ENCODE data around the gene MGAT4A. TPM values are rescaled to one million over a fixed set of nuclear protein-coding genes. Genes with fewer than 3 reads are reported as not detected.

MGAT4A gene
- total and polyA plus RNA-seq, 2 experiments from 2014 or later, result 4.4 to 5.6 TPM

DNA sequence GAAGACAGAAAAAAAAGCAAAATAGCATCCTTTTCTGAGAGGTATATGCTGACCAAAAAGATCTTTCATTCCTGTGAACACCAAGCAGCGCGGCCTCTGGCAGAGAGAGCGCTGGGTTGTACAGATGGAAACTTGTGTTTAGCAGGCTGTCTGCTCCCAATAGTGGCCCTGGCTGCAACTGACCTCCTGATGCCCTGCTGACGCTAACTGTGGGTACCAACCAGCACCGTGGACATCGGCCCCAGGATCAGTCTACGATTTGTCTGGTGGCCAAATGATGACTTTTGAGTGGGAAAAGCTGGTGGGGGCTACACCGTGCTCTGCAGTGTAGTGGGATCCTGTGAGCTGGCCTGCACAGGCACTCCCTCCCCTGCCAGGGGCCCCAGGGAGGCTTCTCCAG, 138.4 kb downstream of the MGAT4A start:
- no peak overlapping the region for H3K4me2 ChIP-seq
- no peaks in the 10 kb centered on the region for H3K27me3 ChIP-seq (ENCODE audit: insufficient read depth)
- no peaks in the 10 kb centered on the region; the same call in 2 of the 3 replicates for H3K4me1 Mint-ChIP-seq
- DNase-seq (ENCODE audit: low spot score), result no peak
- H3K9me3 Mint-ChIP-seq, result peaks cover 8% of the 10 kb centered on the region; the same call in 2 of the 3 replicates
- 0 out of 2 replicates have a peak, but pooled peaks cover 4% of the 10 kb centered on the region for H3K9me2 ChIP-seq (ENCODE audit: insufficient read depth)
- no peaks in the 10 kb centered on the region for H3K4me1 ChIP-seq (ENCODE audit: insufficient read depth)
- ATAC-seq, result no peak
- no peak overlapping the region for H3K27ac Mint-ChIP-seq
- no peak overlapping the region for H3K4me3 ChIP-seq
- H3K36me3 ChIP-seq (ENCODE audit: insufficient read depth), result no peaks in the 10 kb centered on the region
- H3K27ac ChIP-seq (ENCODE audit: low read depth), result no peak overlapping the region
- H3K36me3 Mint-ChIP-seq (ENCODE audit: low read depth), result peaks cover 25% of the 10 kb centered on the region
- TF ChIP-seq JUNB (IDR thresholded peaks at IDR 0.05; ENCODE audit: unreplicated experiment), result no peak
- no peak for TF ChIP-seq EZH2phosphoT487 (IDR thresholded peaks at IDR 0.05; ENCODE audit: unreplicated experiment)
- no peak for TF ChIP-seq STAT1 (IDR thresholded peaks at IDR 0.05; ENCODE audit: unreplicated experiment)
- no peak for TF ChIP-seq ZNF114 (CRISPR knock-in tag; IDR thresholded peaks at IDR 0.05)
- no peak for TF ChIP-seq EZH2 (IDR thresholded peaks at IDR 0.05; ENCODE audit: low read depth, unreplicated experiment)
- TF ChIP-seq ZNF331 (CRISPR knock-in tag; IDR thresholded peaks at IDR 0.05; ENCODE audit: low read depth), result no peak
- TF ChIP-seq, protein P1, sequence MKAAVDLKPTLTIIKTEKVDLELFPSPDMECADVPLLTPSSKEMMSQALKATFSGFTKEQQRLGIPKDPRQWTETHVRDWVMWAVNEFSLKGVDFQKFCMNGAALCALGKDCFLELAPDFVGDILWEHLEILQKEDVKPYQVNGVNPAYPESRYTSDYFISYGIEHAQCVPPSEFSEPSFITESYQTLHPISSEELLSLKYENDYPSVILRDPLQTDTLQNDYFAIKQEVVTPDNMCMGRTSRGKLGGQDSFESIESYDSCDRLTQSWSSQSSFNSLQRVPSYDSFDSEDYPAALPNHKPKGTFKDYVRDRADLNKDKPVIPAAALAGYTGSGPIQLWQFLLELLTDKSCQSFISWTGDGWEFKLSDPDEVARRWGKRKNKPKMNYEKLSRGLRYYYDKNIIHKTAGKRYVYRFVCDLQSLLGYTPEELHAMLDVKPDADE (IDR thresholded peaks at IDR 0.05), result no peak
- TF ChIP-seq CREB1 (CRISPR knock-in tag; IDR thresholded peaks at IDR 0.05; ENCODE audit: low read depth), result no peak
- H3F3A ChIP-seq (replicated peaks; ENCODE audit: low read depth), result no peaks in the 10 kb centered on the region
- no peak overlapping the region for H3K4me3 Mint-ChIP-seq
- H4K20me1 ChIP-seq (replicated peaks; ENCODE audit: insufficient read depth), result no peaks in the 10 kb centered on the region; the same call in 1 of the 2 replicates
- H3K27me3 Mint-ChIP-seq (ENCODE audit: insufficient read depth, low read depth, poor library complexity), result peaks cover 9% of the 10 kb centered on the region
- no peak overlapping the region for H2AFZ ChIP-seq
- H3K79me2 ChIP-seq (replicated peaks; ENCODE audit: insufficient read depth), result no peaks in the 10 kb centered on the region

DNA sequence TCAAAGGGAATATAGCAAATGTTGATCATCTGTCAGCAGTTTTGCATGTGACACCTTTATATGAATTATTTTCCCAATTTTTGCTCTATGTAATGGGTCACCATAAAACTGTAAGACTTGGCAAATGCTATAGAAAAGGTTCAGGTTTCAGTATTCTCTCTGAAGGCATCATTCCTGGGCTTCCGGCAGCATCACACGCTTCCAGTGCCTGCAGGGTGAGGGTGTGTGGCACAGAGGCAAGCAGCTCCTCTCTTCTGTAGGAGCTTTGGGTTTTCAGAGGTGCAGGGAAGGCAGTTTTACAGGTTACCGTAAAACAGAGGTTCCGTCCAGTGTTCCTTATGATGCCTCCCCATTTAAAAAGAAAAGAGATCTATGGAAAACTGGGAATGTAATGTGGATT, 141.4 kb downstream of the MGAT4A start:
- Histone ChIP-seq H3K27me3 (ENCODE audit: insufficient read depth) (no peaks in the 10 kb centered on the region), H3K4me3 (no peak overlapping the region), H3K9me2 (ENCODE audit: insufficient read depth) (0 out of 2 replicates have a peak, but pooled peaks cover 4% of the 10 kb centered on the region), H3K36me3 (ENCODE audit: insufficient read depth) (no peaks in the 10 kb centered on the region), H3K27ac (ENCODE audit: low read depth) (no peak overlapping the region), H3K4me1 (ENCODE audit: insufficient read depth) (no peaks in the 10 kb centered on the region), H4K20me1 (replicated peaks; ENCODE audit: insufficient read depth) (no peaks in the 10 kb centered on the region), H3K79me2 (replicated peaks; ENCODE audit: insufficient read depth) (no peaks in the 10 kb centered on the region), H2AFZ (no peak overlapping the region), H3F3A (replicated peaks; ENCODE audit: low read depth) (no peaks in the 10 kb centered on the region), H3K4me2 (no peak overlapping the region)
- peaks cover 9% of the 10 kb centered on the region for H3K27me3 Mint-ChIP-seq (ENCODE audit: insufficient read depth, low read depth, poor library complexity)
- peaks cover 8% of the 10 kb centered on the region; the same call in 2 of the 3 replicates for H3K9me3 Mint-ChIP-seq
- no peak for ATAC-seq
- no peak for DNase-seq (ENCODE audit: low spot score)
- H3K4me1 Mint-ChIP-seq, result no peaks in the 10 kb centered on the region; the same call in 2 of the 3 replicates
- peaks cover 21% of the 10 kb centered on the region for H3K36me3 Mint-ChIP-seq (ENCODE audit: low read depth)
- H3K4me3 Mint-ChIP-seq, result no peak overlapping the region
- no peak overlapping the region for H3K27ac Mint-ChIP-seq
- TF ChIP-seq CREB1 (CRISPR knock-in tag; IDR thresholded peaks at IDR 0.05; ENCODE audit: low read depth) (no peak), ZNF114 (CRISPR knock-in tag; IDR thresholded peaks at IDR 0.05) (no peak), JUNB (IDR thresholded peaks at IDR 0.05; ENCODE audit: unreplicated experiment) (no peak), ZNF331 (CRISPR knock-in tag; IDR thresholded peaks at IDR 0.05; ENCODE audit: low read depth) (no peak), EZH2phosphoT487 (IDR thresholded peaks at IDR 0.05; ENCODE audit: unreplicated experiment) (no peak), EZH2 (IDR thresholded peaks at IDR 0.05; ENCODE audit: low read depth, unreplicated experiment) (no peak)
- TF ChIP-seq, protein P2, sequence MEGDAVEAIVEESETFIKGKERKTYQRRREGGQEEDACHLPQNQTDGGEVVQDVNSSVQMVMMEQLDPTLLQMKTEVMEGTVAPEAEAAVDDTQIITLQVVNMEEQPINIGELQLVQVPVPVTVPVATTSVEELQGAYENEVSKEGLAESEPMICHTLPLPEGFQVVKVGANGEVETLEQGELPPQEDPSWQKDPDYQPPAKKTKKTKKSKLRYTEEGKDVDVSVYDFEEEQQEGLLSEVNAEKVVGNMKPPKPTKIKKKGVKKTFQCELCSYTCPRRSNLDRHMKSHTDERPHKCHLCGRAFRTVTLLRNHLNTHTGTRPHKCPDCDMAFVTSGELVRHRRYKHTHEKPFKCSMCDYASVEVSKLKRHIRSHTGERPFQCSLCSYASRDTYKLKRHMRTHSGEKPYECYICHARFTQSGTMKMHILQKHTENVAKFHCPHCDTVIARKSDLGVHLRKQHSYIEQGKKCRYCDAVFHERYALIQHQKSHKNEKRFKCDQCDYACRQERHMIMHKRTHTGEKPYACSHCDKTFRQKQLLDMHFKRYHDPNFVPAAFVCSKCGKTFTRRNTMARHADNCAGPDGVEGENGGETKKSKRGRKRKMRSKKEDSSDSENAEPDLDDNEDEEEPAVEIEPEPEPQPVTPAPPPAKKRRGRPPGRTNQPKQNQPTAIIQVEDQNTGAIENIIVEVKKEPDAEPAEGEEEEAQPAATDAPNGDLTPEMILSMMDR (conservative IDR thresholded peaks at IDR 0.05; ENCODE audit: low read depth in 2 of 2), result no peak
- TF ChIP-seq, protein P3, sequence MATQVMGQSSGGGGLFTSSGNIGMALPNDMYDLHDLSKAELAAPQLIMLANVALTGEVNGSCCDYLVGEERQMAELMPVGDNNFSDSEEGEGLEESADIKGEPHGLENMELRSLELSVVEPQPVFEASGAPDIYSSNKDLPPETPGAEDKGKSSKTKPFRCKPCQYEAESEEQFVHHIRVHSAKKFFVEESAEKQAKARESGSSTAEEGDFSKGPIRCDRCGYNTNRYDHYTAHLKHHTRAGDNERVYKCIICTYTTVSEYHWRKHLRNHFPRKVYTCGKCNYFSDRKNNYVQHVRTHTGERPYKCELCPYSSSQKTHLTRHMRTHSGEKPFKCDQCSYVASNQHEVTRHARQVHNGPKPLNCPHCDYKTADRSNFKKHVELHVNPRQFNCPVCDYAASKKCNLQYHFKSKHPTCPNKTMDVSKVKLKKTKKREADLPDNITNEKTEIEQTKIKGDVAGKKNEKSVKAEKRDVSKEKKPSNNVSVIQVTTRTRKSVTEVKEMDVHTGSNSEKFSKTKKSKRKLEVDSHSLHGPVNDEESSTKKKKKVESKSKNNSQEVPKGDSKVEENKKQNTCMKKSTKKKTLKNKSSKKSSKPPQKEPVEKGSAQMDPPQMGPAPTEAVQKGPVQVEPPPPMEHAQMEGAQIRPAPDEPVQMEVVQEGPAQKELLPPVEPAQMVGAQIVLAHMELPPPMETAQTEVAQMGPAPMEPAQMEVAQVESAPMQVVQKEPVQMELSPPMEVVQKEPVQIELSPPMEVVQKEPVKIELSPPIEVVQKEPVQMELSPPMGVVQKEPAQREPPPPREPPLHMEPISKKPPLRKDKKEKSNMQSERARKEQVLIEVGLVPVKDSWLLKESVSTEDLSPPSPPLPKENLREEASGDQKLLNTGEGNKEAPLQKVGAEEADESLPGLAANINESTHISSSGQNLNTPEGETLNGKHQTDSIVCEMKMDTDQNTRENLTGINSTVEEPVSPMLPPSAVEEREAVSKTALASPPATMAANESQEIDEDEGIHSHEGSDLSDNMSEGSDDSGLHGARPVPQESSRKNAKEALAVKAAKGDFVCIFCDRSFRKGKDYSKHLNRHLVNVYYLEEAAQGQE (IDR thresholded peaks at IDR 0.05; ENCODE audit: unreplicated experiment), result no peak
- TF ChIP-seq, protein P1 (IDR thresholded peaks at IDR 0.05), result no peak

All from GM23338 (cell line).